Kidney (tissue), 22 donors: Measurements from ENCODE around the gene EEF1AKMT4. TPM values are rescaled to one million over a fixed set of nuclear protein-coding genes. Genes with fewer than 3 reads are reported as not detected.

Experiments used
- DNase-seq, 5 donors: peaks; one replicate each; pipeline ENCODE4 v3.0.0-alpha.2; 2013 to 2020
- FAIRE-seq: peaks from 2 replicates; lab custom pipeline; 2012; peaks lifted over from hg19 to GRCh38; lab: Jason Lieb, UNC
- H3K27ac ChIP-seq, 2 donors: one replicate each; pipeline ENCODE4 v1.7.0; 2013; ENCODE audit warnings: low read depth in 2 of 2, low read length in 2 of 2, inconsistent platforms in 1 of 2
- H3K27me3 ChIP-seq: one replicate; pipeline ENCODE4 v1.7.1; 2013; ENCODE audit warnings: low read length, inconsistent platforms; ENCODE audit not compliant: control insufficient read depth, insufficient read depth
- H3K36me3 ChIP-seq, 3 donors: one replicate each; pipeline versions ENCODE4 v1.7.0 to v1.7.1; 2013; ENCODE audit warnings: low read length in 3 of 3, control low read depth in 1 of 3, inconsistent platforms in 1 of 3; ENCODE audit not compliant: insufficient read depth in 3 of 3, control insufficient read depth in 2 of 3
- H3K4me1 ChIP-seq, 3 donors: one replicate each; pipeline versions ENCODE4 v1.7.0 to v1.7.1; 2013; ENCODE audit warnings: low read length in 3 of 3, inconsistent platforms in 1 of 3, low read depth in 1 of 3; ENCODE audit not compliant: control insufficient read depth in 2 of 3, insufficient read depth in 2 of 3
- H3K4me3 ChIP-seq, 3 donors: one replicate each; pipeline versions ENCODE4 v1.7.0 to v1.8.1; 2013; ENCODE audit warnings: low read length in 3 of 3, control low read depth in 1 of 3, inconsistent platforms in 1 of 3
- H3K9ac ChIP-seq, 3 donors: one replicate each; pipeline versions ENCODE4 v1.7.0 to v1.7.1; 2013; ENCODE audit warnings: low read length in 3 of 3, control low read depth in 1 of 3, inconsistent platforms in 1 of 3
- H3K9me3 ChIP-seq, 3 donors: one replicate each; pipeline versions ENCODE4 v1.7.0 to v1.7.1; 2013; ENCODE audit warnings: low read length in 3 of 3, control low read depth in 1 of 3, inconsistent platforms in 1 of 3; ENCODE audit not compliant: control insufficient read depth in 2 of 3, insufficient read depth in 1 of 3
- CTCF ChIP-seq: IDR thresholded peaks from 3 replicates; pipeline ENCODE4 v1.5.1; 2012; ENCODE audit warnings: mild to moderate bottlenecking, moderate library complexity, borderline replicate concordance; ENCODE audit not compliant: insufficient read depth; ENCODE audit errors: extremely low read depth
- intact Hi-C: fragments of 100-400 bp; cut with DNase I; formaldehyde crosslinking; loops from one replicate; pipeline ENCODE4 v1.11.1; 2022
- long read RNA-seq, 10 donors: library from polyadenylated mRNA in 1 of 10; unstranded in 1 of 10; transcript quantifications; one replicate each; pipeline ENCODE4 v2.0.0 and lab custom pipeline, GENCODE V29; 2021 to 2026
- polyA plus RNA-seq: library from polyadenylated mRNA; stranded (reverse); fragments of 350-450 nt; fragmentation: Illumina TruSeq; extraction: RNeasy Lipid Tissue Mini Kit (QIAGEN cat#74804); gene quantifications from one replicate; pipeline ENCODE4 v1.2.3, GENCODE V29; 2014; ENCODE audit warnings: low read depth, low replicate concordance; ENCODE audit not compliant: insufficient read depth
- total RNA-seq: library from RNA; stranded (reverse); fragmentation: NEBNext Ultra II Directional; extraction: Animal tissue kit (Norgen Biotek cat#: 25700); gene quantifications from one replicate; pipeline ENCODE4 v1.2.1, GENCODE V29; 2021
- donor health status: control.
- donor health status: control.
- donor health status: control.
- donor health status: control.
- donor health status: control.
- donor health status: DM: yes; HTN: yes; CAD: no.
- donor health status: Normal renal cell carcinoma (clear cell type).

Gene EEF1AKMT4
- total RNA-seq (2.8 TPM), polyA plus RNA-seq (6.1 TPM)
- long read RNA-seq, donor 1, partial matches to known transcripts: 0 of 2 reads
- long read RNA-seq, donor 1, other reads (novel, unspliced or antisense): 0 of 2 reads
- long read RNA-seq, donor 2, partial matches to known transcripts: 0 of 3 reads
- long read RNA-seq, donor 2, other reads (novel, unspliced or antisense): 0 of 3 reads
- long read RNA-seq, donor 3, transcript EEF1AKMT4-201 (3 exons, 1,823 nt): major isoform, 5 of 5 reads
- long read RNA-seq, donor 3, partial matches to known transcripts: 0 of 5 reads
- long read RNA-seq, donor 3, other reads (novel, unspliced or antisense): 0 of 5 reads
- long read RNA-seq, donor 4, transcript EEF1AKMT4-201 (3 exons, 1,823 nt): major isoform, 6 of 6 reads
- long read RNA-seq, donor 4, partial matches to known transcripts: 0 of 6 reads
- long read RNA-seq, donor 4, other reads (novel, unspliced or antisense): 0 of 6 reads
- long read RNA-seq, donor 5: 0 reads
- long read RNA-seq, donor 6, transcript EEF1AKMT4-201 (3 exons, 1,823 nt): major isoform, 5 of 5 reads
- long read RNA-seq, donor 6, partial matches to known transcripts: 0 of 5 reads
- long read RNA-seq, donor 6, other reads (novel, unspliced or antisense): 0 of 5 reads
- long read RNA-seq, donor 7, transcript EEF1AKMT4-201 (3 exons, 1,823 nt): major isoform, 5 of 6 reads
- long read RNA-seq, donor 7, partial matches to known transcripts: 0 of 6 reads
- long read RNA-seq, donor 7, other reads (novel, unspliced or antisense): 1 of 6 reads
- long read RNA-seq, donor 8, transcript EEF1AKMT4-201 (3 exons, 1,823 nt): major isoform, 5 of 5 reads
- long read RNA-seq, donor 8, partial matches to known transcripts: 0 of 5 reads
- long read RNA-seq, donor 8, other reads (novel, unspliced or antisense): 0 of 5 reads
- long read RNA-seq, donor 9, partial matches to known transcripts: 0 of 2 reads
- long read RNA-seq, donor 9, other reads (novel, unspliced or antisense): 0 of 2 reads
- long read RNA-seq, donor 10, partial matches to known transcripts: 0 of 3 reads
- long read RNA-seq, donor 10, other reads (novel, unspliced or antisense): 0 of 3 reads

GRCh38 chr3:184249412-184250166 is at the start of gene EEF1AKMT4:
Gene EEF1AKMT4, plus strand, starts transcription at chr3:184249672. Its CDS starts 23 bp downstream, at chr3:184249695.
- intact Hi-C loops: no loop called here
- H3K9me3 ChIP-seq: no peaks in the 10 kb centered on the region
- peak; percentile 95 to 98 (median 96) for DNase-seq
- peak within 1 kb of the TSS; percentile 86 to 90 (median 87) for H3K9ac ChIP-seq
- no peaks in the 10 kb centered on the region for H3K27me3 ChIP-seq
- peak within 1 kb of the TSS; percentile 74 to 100 (median 94) for H3K4me3 ChIP-seq
- TF ChIP-seq CTCF: peak; percentile 4
- peaks cover 0 to 9% (median 6%) of the 10 kb centered on the region in 3 donors for H3K4me1 ChIP-seq
- H3K36me3 ChIP-seq: peaks cover 0 to 9% (median 6%) of the 10 kb centered on the region in 3 donors
- H3K27ac ChIP-seq: peak within 1 kb of the TSS; percentile 26 to 53
- no peak for FAIRE-seq

GRCh38 chr3:184200825-184201224 is 48.6 kb upstream of the EEF1AKMT4 start:
- H3K27me3 ChIP-seq: no peaks in the 10 kb centered on the region
- no peaks in the 10 kb centered on the region for H3K36me3 ChIP-seq
- intact Hi-C loops: no loop called here
- no peaks in the 10 kb centered on the region for H3K9me3 ChIP-seq
- DNase-seq: no peak
- no peak for TF ChIP-seq CTCF
- no peak overlapping the region for H3K27ac ChIP-seq
- FAIRE-seq: no peak
- H3K9ac ChIP-seq: no peak overlapping the region
- H3K4me3 ChIP-seq: no peak overlapping the region
- no peaks in the 10 kb centered on the region for H3K4me1 ChIP-seq

DNA sequence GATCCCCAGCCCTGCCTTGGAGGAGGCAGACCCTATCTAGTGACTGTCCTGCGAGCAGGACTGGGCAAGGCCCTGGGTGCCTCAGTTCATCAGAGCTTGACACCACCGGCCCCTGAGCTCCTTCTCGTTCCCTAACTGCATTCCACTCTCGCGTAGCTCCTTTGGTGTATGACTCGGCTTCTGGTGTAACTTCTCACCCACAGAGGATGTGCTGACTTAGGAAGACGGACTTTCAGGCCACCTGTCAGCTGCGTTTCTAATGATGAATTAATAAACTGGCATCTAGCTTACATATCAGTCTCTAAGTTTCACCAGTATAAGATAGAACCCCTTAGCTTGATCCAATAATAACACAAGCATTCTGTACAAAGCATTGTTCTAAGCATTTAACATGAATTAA is 45.9 kb upstream of the EEF1AKMT4 start:
- no peaks in the 10 kb centered on the region for H3K9me3 ChIP-seq
- no peaks in the 10 kb centered on the region for H3K27me3 ChIP-seq
- DNase-seq (no peak), FAIRE-seq (no peak)
- H3K36me3 ChIP-seq: no peaks in the 10 kb centered on the region
- TF ChIP-seq CTCF: no peak
- H3K4me3 ChIP-seq: no peak overlapping the region
- intact Hi-C loops: no loop called here
- H3K4me1 ChIP-seq: no peaks in the 10 kb centered on the region
- H3K9ac ChIP-seq: no peak overlapping the region
- H3K27ac ChIP-seq: no peak overlapping the region
